Measurements from ENCODE around the gene SLC17A5.

- no peak for TF ChIP-seq EZH2phosphoT487 (IDR thresholded peaks at IDR 0.05; ENCODE audit: insufficient read depth, low read depth)
- TF ChIP-seq EZH2 (IDR thresholded peaks at IDR 0.05; ENCODE audit: insufficient read depth, poor library complexity, severe bottlenecking): no peak
Measured at GRCh38 chr6:73675466-73676098, 21.8 kb upstream of the SLC17A5 start.
